Muscle of leg (tissue), 11 donors: ENCODE data around the gene RTN1. TPM values are rescaled to one million over a fixed set of nuclear protein-coding genes. Genes with fewer than 3 reads are reported as not detected.

Source experiments
- DNase-seq: peaks from one replicate; pipeline ENCODE4 v3.0.0; 2013
- H3K27ac ChIP-seq: one replicate; pipeline ENCODE4 v1.5.1; 2013; ENCODE audit warnings: mild to moderate bottlenecking, low read length, control low read depth
- H3K27me3 ChIP-seq: one replicate; pipeline ENCODE4 v1.6.1; 2013; ENCODE audit warnings: low read length; ENCODE audit not compliant: control insufficient read depth, insufficient read depth
- H3K36me3 ChIP-seq: one replicate; pipeline ENCODE4 v1.6.1; 2013; ENCODE audit warnings: low read length; ENCODE audit not compliant: control insufficient read depth, insufficient read depth
- H3K4me1 ChIP-seq: one replicate; pipeline ENCODE4 v1.6.1; 2013; ENCODE audit warnings: low read length; ENCODE audit not compliant: control insufficient read depth, insufficient read depth
- H3K4me3 ChIP-seq: one replicate; pipeline ENCODE4 v1.5.1; 2013; ENCODE audit warnings: low read length, control low read depth
- H3K9me3 ChIP-seq: replicated peaks from 2 replicates; pipeline ENCODE4 v1.6.1; 2013; ENCODE audit warnings: low read depth, low read length; ENCODE audit not compliant: control insufficient read depth
- WGBS: methylation state at CpG from one replicate; pipeline ENCODE4 v1.1.5; 2013; ENCODE audit warnings: missing lambda C conversion rate; ENCODE audit not compliant: insufficient coverage; 5-methylcytosine and 5-hydroxymethylcytosine counted together
- polyA plus RNA-seq, 8 donors: library from polyadenylated mRNA; unstranded; fragments of 120-200 nt; gene quantifications; one replicate each; pipeline versions ENCODE4 v1.2.1 to v1.2.3, GENCODE V29; 2013; ENCODE audit warnings: inconsistent platforms in 1 of 8, low replicate concordance in 1 of 8; ENCODE audit not compliant: insufficient read length in 8 of 8, insufficient read depth in 1 of 8
- total RNA-seq: library from RNA; stranded (reverse); fragments of 120-200 nt; gene quantifications from one replicate; pipeline ENCODE4 v1.2.4, GENCODE V29; 2013

Gene RTN1
- total and polyA plus RNA-seq, 9 donors = 1.2 to 4.6 (median 1.9) TPM

DNA sequence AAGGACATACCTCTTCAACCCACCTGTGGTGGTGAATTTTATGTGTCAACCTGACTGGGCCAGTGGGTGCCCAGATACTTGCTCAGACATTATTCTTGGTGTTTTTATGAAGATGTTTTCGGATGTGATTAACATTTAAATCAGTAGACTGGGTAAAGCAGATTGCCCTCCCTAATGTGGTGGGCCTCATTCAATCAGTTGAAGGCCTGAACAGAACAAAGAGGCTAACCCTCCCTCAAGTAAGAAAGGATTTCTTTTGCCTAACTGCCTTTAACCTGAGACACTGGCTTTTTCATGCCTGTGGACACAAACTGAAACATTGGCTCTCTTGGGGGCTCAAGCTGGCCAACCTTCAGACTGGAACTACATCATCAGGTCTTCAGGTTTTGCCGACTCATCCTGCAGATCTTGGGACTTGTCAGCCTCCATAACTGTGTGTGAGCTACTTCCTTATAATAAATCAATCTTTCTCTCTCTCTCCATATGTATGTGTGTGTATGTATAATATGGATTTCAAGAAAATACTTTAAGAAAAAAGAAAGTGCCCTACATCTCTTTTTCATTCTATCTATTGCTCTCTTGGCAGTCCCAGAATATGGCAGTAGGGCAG lies 39.4 kb downstream of the RTN1 start:
- Histone ChIP-seq H3K4me3 (no peak overlapping the region), H3K36me3 (no peaks in the 10 kb centered on the region), H3K27me3 (no peaks in the 10 kb centered on the region), H3K4me1 (no peaks in the 10 kb centered on the region), H3K9me3 (no peaks in the 10 kb centered on the region), H3K27ac (no peak overlapping the region)
- DNase-seq = no peak
- no CpG with 5 or more reads among the region's 2 CpGs for WGBS

DNA sequence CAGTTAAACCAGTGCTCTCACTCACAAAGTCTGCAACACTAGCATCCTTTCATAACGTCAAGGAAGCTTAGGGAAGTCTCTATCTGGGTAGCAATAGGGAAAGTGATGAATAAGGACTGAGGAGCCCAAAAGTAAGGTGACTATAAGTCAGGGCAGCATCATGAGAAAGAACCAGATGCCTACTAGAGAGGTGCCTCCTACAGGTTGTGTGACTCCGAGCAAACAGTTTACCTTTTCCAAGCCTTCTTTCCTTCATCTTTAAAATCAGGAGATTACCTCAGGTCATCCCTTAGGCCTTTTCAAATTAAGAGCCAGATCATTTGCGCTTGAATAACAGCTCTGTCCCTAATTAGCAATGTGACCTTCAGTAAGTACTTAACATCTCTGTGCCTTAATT lies 40.2 kb downstream of the RTN1 start:
- no peak for DNase-seq
- Histone ChIP-seq H3K4me1 (no peaks in the 10 kb centered on the region), H3K4me3 (no peak overlapping the region), H3K9me3 (no peaks in the 10 kb centered on the region), H3K36me3 (no peaks in the 10 kb centered on the region), H3K27me3 (no peaks in the 10 kb centered on the region), H3K27ac (no peak overlapping the region)
- WGBS = no CpG with 5 or more reads among the region's 3 CpGs

DNA sequence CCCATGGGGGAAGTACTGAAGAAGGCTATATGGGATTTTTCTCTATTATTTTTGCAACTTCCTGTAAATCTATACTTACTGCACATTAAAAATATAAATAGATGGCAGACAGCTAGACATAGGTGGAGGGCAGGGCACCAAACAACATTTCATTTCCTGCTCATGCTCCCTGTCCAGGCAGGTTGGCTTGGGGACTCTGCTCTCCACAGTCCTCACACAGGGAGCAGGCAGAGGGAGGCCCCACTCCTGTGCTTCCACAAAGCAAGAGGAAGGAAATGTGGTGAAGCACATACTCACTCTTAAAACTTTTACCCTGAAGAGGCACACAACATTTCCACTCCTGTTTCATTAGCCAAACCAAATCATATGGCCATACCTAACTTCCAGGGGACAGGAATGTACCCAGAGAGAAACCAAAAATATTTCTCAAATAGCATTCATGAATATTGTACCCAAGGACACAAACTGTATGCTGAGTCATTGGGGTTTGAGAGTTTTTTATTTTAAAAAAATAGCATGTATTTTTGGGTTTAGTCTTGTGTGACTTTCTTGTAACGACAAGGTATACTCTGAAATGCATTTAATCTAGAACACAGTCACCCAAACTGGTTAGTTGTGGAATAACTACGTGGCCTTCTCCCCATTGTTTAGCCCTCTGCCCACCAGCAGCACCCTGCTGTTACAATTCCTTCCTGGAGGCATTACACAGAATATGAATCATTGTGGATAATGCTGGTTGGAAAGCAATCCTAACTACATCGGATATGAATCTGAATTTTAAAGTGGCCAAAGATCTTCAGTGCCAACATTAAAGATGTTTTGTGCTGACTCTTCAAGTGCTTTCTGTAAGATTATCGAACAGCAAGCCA lies 40.9 kb downstream of the RTN1 start:
- Histone ChIP-seq H3K27me3 (no peaks in the 10 kb centered on the region), H3K27ac (no peak overlapping the region)
- 100% methylated on average over 1 of the region's 4 CpGs for WGBS

DNA sequence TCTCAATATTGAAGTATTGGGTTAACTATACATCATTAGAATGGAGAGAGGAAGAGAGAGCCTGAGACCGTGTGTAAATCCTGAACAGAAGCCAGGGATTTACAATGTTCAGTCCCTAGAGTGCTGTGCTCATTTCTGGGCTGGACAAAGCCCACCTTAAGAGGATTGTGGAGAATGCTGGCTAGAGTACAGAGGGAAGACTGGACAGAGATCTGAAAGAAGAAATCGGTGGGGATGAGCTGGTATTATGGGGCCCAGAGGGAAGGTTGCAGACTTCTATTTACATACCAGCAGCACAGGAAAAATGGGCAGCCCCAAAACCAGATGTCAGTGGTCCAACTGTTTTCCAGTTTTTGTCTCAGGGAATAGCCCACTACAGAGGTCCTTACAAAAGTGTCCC lies 42.3 kb downstream of the RTN1 start:
- no peak for DNase-seq
- Histone ChIP-seq H3K4me3 (no peak overlapping the region), H3K9me3 (no peaks in the 10 kb centered on the region), H3K36me3 (no peaks in the 10 kb centered on the region), H3K4me1 (no peaks in the 10 kb centered on the region), H3K27ac (no peak overlapping the region), H3K27me3 (no peaks in the 10 kb centered on the region)
- WGBS = 20% methylated on average over 1 of the region's 2 CpGs

More for the DNA sequence above, 40.9 kb downstream of the RTN1 start:
- no peaks in the 10 kb centered on the region for H3K4me1 ChIP-seq
- H3K9me3 ChIP-seq = no peaks in the 10 kb centered on the region
- no peak overlapping the region for H3K4me3 ChIP-seq
- H3K36me3 ChIP-seq = no peaks in the 10 kb centered on the region
- no peak for DNase-seq

DNA sequence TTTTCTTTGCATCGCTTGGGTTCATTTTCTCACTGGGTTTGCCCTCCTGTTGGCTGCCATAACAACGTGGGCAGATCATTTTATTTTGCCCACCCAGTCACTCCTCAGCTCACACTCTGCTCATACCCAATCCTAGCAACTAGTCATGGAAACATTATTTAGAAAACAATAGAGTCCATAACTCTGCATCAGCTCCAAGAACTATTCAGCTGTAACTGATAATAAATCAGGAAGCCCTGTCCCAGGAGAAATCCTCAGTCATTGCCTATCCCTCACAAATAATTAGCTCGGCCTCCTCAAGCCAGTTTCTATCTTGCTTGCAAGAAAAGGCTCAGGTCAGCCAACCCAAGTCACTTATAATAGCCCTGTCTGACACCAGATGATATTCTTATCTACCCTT lies 43.2 kb downstream of the RTN1 start:
- Histone ChIP-seq H3K27ac (no peak overlapping the region), H3K4me1 (no peaks in the 10 kb centered on the region), H3K27me3 (no peaks in the 10 kb centered on the region), H3K36me3 (no peaks in the 10 kb centered on the region), H3K4me3 (no peak overlapping the region), H3K9me3 (no peaks in the 10 kb centered on the region)
- WGBS = 65% methylated on average over 3 of the region's 3 CpGs
- DNase-seq = peak; percentile 20

DNA sequence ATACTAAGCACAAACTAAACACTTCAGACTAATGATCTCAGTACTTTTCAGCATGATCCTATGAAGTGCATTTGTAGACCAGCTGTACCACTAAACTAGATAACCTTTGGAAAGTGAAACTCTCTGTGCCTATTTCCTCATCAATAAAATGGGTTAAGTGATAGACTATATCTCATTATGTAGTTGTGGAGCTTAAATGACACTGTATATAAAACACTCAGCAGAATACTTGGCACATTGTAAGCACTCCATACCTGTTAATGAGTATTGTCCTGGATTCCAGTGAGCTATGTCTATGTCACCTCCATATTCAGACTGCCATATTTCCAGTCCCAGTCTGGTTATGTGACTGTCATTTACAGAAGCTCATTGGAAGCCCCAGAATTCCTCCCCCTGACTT lies 44.4 kb downstream of the RTN1 start:
- Histone ChIP-seq H3K27me3 (no peaks in the 10 kb centered on the region), H3K27ac (no peak overlapping the region), H3K4me1 (no peaks in the 10 kb centered on the region), H3K36me3 (no peaks in the 10 kb centered on the region), H3K9me3 (no peaks in the 10 kb centered on the region), H3K4me3 (no peak overlapping the region)
- no peak for DNase-seq

DNA sequence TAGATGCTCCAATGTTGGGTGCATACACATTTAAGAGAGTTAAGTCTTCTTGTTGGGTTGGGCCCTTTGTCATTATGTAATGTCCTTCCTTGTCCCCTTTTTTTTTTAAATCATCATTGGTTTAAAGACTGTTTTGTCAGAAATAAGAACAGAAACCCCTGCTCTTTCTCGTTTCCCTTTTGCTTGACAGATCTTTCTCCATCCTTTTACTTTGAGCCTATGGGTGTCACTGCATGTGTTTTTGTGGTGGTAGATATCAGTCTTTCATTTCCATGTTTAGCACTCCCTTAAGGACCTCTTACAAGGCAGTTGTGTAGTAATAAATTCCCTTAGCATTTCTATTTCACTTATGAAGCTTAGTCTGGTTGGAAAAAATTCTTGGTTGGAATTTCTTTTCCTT lies 47.4 kb downstream of the RTN1 start:
- no CpG with 5 or more reads among the region's 1 CpG for whole genome bisulfite sequencing
- no peak overlapping the region for H3K4me3 ChIP-seq
- H3K27me3 ChIP-seq = no peaks in the 10 kb centered on the region
- no peak for DNase-seq
- no peak overlapping the region for H3K27ac ChIP-seq
- no peaks in the 10 kb centered on the region for H3K9me3 ChIP-seq
- H3K36me3 ChIP-seq = no peaks in the 10 kb centered on the region
- no peaks in the 10 kb centered on the region for H3K4me1 ChIP-seq

DNA sequence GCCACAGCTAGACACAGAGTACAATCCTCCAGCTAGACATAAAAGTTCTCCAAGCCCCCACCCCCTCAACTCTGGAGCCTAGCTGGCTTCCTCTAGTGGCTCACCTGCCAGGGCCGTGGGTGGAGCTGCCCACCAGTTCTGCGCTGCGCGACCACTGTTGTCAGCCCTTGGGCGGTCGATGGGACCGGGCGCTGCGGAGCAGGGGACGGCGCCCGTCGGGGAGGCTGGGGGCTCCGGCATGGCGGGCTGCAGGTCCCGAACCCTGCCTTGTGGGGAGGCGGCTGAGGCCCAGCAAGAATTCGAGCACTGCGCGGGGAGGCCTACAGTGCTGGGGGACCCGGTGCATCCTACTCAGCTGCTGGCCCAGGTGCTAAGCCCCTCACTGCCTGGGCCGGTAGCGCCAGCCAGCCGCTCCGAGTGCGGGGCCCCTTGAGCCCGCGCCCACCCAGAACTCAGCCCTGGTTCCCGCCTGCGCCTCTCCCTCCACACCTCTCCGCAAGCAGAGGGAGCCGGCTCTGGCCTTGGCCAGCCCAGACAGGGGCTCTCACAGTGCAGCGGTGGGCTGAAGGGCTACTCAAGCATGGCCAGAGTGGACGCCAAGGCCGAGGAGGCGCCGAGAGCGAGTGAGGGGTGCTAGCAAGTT lies 51.0 kb downstream of the RTN1 start:
- WGBS = 97% methylated on average over 35 of the region's 38 CpGs
- no peak for DNase-seq
- Histone ChIP-seq H3K9me3 (no peaks in the 10 kb centered on the region), H3K4me3 (no peak overlapping the region), H3K27ac (no peak overlapping the region), H3K4me1 (no peaks in the 10 kb centered on the region), H3K27me3 (no peaks in the 10 kb centered on the region), H3K36me3 (no peaks in the 10 kb centered on the region)

DNA sequence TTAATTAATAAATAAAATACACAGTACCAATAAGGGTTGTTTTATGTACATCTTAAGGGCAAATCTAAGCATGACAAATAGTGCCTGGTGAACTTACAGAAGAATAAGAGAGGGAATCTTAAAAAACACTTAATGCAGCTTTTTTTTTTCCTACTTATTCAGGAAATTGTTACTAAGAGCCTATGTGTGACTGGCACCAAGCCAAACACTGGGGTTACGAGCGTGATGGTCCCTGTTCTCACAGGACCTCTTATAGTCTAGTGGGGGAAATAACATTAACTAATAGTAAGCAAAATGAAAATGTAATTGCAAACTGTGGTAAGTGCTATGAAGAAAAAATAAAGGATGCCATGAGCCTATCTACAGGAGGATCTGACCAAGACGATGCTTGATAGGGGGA lies 53.6 kb downstream of the RTN1 start:
- H3K27me3 ChIP-seq = no peaks in the 10 kb centered on the region
- no peak overlapping the region for H3K27ac ChIP-seq
- no peak overlapping the region for H3K4me3 ChIP-seq
- no peaks in the 10 kb centered on the region for H3K4me1 ChIP-seq
- WGBS = no CpG with 5 or more reads among the region's 3 CpGs
- DNase-seq = peak; percentile 18
- no peaks in the 10 kb centered on the region for H3K9me3 ChIP-seq
- H3K36me3 ChIP-seq = no peaks in the 10 kb centered on the region

DNA sequence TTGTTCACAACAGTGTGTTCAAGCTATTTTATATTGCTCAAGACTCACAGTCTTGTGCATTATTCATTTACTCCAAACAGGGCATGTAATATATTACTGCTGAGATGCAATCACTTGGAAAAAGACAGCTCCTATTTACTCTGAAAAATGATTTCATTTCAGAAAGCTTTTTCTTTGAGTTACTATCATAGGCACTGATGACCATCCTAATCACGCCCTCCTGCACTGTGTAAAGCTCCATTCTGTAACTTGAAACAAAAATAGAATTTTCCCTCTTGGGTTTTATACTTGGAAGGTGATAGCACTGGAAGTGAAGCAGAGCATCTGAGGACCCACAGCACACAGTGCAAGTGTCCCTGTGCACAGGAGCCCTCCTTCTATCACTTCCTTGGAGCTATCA lies 55.6 kb downstream of the RTN1 start:
- no CpG with 5 or more reads among the region's 1 CpG for WGBS
- no peaks in the 10 kb centered on the region for H3K27me3 ChIP-seq

More for the DNA sequence above, 55.6 kb downstream of the RTN1 start:
- H3K36me3 ChIP-seq = no peaks in the 10 kb centered on the region
- no peaks in the 10 kb centered on the region for H3K9me3 ChIP-seq
- no peaks in the 10 kb centered on the region for H3K4me1 ChIP-seq
- H3K4me3 ChIP-seq = no peak overlapping the region
- H3K27ac ChIP-seq = no peak overlapping the region
- peak; percentile 7 for DNase-seq
